Cardiac fibroblast (primary cell): Measurements from ENCODE around the gene CDCA7.
A peak's percentile ranks its signal among the peaks of the same experiment; 100 is the strongest.
"Not testable (repeated sequence)": the region's sequence is repeated elsewhere in the genome, so short reads cannot be mapped to it uniquely, and the experiment has no call there.

ENCODE experiments used
- DNase-seq, 2 donors: peaks; one replicate each; pipeline versions ENCODE4 v3.0.0 to v3.0.0-alpha.2; 2010; ENCODE audit warnings: low read depth in 2 of 2
- H3K4me3 ChIP-seq, 2 donors: replicated peaks in 1 of 2; 1 replicate in 1 of 2; 2 replicates in 1 of 2; pipeline ENCODE4 v1.5.1; 2011; ENCODE audit warnings: low read depth in 2 of 2, low read length in 2 of 2, mild to moderate bottlenecking in 2 of 2, moderate library complexity in 1 of 2
- TF ChIP-seq, protein P1 (sequence below): IDR thresholded peaks from one replicate; pipeline ENCODE4 v1.5.1; 2011; ENCODE audit warnings: low read depth, mild to moderate bottlenecking, low read length, inconsistent platforms

The CDCA7 gene

GRCh38 chr2:173410579-173410978, 55.9 kb downstream of the CDCA7 start:
- TF ChIP-seq, protein P1, sequence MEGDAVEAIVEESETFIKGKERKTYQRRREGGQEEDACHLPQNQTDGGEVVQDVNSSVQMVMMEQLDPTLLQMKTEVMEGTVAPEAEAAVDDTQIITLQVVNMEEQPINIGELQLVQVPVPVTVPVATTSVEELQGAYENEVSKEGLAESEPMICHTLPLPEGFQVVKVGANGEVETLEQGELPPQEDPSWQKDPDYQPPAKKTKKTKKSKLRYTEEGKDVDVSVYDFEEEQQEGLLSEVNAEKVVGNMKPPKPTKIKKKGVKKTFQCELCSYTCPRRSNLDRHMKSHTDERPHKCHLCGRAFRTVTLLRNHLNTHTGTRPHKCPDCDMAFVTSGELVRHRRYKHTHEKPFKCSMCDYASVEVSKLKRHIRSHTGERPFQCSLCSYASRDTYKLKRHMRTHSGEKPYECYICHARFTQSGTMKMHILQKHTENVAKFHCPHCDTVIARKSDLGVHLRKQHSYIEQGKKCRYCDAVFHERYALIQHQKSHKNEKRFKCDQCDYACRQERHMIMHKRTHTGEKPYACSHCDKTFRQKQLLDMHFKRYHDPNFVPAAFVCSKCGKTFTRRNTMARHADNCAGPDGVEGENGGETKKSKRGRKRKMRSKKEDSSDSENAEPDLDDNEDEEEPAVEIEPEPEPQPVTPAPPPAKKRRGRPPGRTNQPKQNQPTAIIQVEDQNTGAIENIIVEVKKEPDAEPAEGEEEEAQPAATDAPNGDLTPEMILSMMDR = no peak
- no peak overlapping the region for H3K4me3 ChIP-seq
- peak in 1 of 2 donors; percentile 15 for DNase-seq

DNA sequence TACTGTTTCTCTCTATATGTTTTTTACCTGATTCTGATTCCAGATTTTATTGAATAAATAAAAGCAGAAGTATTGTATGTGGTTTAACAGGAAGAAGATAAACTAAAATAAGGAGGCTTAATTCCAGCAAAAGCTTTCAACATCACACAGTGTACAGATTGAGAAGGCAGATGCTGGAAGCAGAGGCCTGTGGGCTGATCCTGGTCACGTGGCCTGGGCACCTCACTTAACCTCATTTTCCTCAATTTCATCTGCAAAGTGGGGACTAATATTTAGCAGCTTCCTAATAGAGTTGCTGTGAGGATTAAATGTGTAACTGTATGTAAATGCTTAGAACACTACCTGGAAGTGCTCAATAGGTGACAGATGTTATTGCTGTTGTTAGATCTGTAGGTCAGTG, 58.0 kb downstream of the CDCA7 start:
- DNase-seq = no peak
- no peak overlapping the region for H3K4me3 ChIP-seq
- TF ChIP-seq, protein P1 = no peak

DNA sequence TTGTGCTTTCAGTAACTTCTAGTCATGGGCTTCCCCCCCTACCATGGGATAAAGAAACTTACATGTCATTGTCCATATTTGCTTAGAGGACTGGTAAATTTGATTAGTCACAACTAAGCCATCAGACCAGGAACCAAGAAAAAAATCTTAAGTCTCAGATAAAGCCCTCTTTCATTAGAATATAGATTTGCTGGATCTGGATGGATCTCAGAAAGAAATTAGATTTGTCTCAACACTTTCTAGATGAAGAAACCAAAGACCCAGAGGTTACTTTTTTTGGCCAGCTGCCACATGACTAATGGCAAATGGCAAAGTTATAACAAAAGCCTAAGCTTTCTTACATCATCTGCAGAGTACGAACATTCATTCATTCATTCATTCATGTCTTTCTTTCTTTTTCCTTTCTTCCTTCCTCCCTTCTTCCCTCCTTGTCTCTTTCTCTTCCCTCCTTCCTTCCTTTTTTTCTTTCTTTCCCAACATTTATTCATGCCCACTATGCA, 60.2 kb downstream of the CDCA7 start:
- no peak overlapping the region for H3K4me3 ChIP-seq
- DNase-seq = peak; percentile 75 to 86
- TF ChIP-seq, protein P1 = no peak

DNA sequence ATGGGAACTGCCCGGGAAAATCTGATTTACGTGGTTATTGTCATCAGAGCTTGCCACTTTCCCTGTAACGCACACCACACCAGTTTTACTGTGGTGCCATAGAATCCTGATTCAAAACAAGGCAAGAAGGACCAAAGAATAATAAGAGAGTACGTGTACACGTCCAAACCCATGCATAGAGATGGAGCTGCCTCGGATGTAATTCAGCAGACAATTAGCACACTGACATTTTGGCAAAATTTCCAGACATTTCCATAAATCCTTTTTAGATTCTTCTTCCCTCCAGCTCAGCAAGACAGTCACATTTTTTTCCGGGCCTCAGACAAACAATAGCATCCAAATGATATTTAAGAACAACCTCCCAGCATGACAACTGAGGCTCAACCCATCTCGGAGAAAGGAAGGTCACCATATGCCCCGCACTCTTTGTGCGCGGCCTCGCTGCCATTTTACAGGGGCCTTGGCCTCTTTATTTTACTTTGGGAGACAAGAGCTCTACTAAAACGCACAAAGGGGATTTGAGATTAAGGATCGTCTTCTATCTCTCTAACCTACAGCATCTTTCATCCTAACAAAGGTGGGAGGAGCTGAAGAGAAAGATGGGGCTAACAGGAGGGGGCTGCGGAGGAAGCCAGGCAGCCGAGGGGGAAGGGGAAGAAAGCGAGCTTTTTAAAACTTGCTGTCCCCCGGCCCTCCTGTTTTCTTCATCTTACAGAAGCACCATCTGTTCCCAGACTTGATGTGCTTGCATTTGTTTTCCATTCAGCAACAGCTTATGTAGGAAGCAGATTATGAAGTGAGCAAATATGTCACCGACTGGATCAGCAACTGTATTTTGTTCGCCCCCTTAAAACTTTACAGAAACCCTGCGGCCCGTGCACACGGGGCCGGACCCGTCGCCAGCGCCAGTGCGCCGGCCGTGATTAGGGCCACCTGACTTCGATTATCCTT, 61.0 kb downstream of the CDCA7 start:
- TF ChIP-seq, protein P1 = no peak
- H3K4me3 ChIP-seq = no peak overlapping the region
- no peak for DNase-seq

DNA sequence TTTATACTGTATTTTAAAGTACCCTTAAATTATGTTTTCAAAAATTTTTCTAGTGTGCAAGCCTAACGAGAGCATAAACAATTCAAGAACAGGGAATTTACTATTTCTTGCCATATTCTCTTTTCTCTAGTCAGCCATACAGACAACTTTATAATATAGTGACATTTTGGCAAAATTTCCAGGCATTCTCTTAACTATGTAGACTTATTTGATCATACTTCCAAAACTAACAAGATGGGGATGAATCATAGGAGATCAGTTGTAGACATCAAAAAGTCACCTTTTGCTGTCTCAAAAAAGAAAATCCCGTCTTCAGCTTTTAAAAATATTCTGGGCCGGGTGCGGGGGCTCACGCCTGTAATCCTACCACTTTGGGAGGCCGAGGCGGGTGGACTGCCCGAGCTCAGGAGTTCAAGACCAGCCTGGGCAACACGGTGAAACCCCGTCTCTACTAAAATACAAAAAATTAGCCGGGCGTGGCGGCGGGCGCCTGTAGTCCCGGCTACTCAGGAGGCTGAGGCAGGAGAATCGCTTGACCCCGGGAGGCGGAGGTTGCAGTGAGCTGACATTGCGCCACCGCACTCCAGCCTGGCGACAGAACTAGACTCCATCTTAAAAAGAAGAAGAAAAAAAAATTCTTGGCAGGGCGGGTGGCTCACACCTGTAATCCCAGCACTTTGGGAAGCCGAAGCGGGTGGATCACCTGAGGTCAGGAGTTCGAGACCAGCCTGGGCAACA, 61.9 kb downstream of the CDCA7 start:
- not testable (repeated sequence) for H3K4me3 ChIP-seq, DNase-seq

DNA sequence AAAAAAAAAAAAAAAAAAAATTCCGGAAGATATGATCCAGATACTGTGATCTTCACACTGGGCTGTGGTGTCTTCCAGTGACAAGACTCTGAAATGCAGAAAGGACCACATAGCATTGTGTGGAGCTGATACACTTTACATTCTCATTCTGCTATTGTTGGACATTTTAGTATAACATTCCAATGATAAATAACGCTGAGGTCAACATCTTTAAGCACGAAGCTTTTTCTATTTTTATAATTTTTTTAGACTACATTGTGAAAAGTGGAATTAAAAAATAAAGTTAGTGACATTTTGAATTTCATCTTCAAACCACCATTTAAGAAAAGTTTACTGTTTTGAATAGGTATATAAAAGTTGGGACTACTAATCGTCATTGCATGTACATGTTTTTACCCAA, 62.7 kb downstream of the CDCA7 start:
- no peak overlapping the region for H3K4me3 ChIP-seq
- TF ChIP-seq, protein P1 = no peak
- DNase-seq = no peak

DNA sequence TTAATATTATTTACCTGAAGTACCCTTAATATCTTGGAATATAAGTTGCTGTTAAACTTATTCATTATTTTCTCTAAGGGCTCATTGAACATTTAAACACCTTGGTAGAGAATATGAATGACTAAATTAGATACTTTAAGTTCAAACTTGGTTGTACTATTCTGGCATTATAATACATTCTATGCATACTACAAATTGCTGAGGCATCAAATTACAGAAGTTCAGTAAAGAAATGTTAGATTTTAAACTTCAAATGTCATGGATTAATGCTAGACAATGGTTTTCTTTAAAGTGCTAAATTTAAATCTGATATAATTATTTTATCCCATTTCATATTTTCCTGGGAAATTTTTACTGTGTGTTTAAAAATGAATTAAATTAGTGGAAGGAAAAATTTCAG, 63.1 kb downstream of the CDCA7 start:
- no peak for DNase-seq
- H3K4me3 ChIP-seq = no peak overlapping the region
- TF ChIP-seq, protein P1 = no peak
